Heart right ventricle (tissue), 16 donors: ENCODE results near the gene DNAH8. TPM values are rescaled to one million over a fixed set of nuclear protein-coding genes. Genes with fewer than 3 reads are reported as not detected.
"Not testable (repeated sequence)": the region's sequence is repeated elsewhere in the genome, so short reads cannot be mapped to it uniquely, and the experiment has no call there.

Experiments used
- ATAC-seq, 8 donors: fragments of 200-7000 bp; cut with Tn5 transposase; one replicate each; pipeline ENCODE4 v1.9.1; 2020; ENCODE audit warnings: mild to moderate bottlenecking in 8 of 8, moderate library complexity in 8 of 8, moderate number of reproducible peaks in 1 of 8
- DNase-seq, 2 donors: peaks; one replicate each; pipeline ENCODE4 v3.0.0-alpha.2; 2020
- H3K27ac ChIP-seq, 10 donors: fragments of 200-600 bp; sonication (generic) in 2 of 10; one replicate each; pipeline versions ENCODE4 v1.5.0 to v1.8.0; 2020 to 2022; ENCODE audit warnings: mild to moderate bottlenecking in 3 of 10
- H3K27me3 ChIP-seq, 7 donors: fragments of 200-600 bp; one replicate each; pipeline ENCODE4 v1.8.0; 2021 to 2022; ENCODE audit warnings: mild to moderate bottlenecking in 2 of 7
- H3K36me3 ChIP-seq, 9 donors: fragments of 200-600 bp; sonication (generic) in 1 of 9; one replicate each; pipeline versions ENCODE4 v1.5.0 to v1.8.0; 2020 to 2022; ENCODE audit warnings: mild to moderate bottlenecking in 2 of 9
- H3K4me1 ChIP-seq, 9 donors: fragments of 200-600 bp; sonication (generic) in 1 of 9; one replicate each; pipeline versions ENCODE4 v1.5.0 to v1.8.0; 2020 to 2022; ENCODE audit warnings: mild to moderate bottlenecking in 4 of 9
- H3K4me3 ChIP-seq, 10 donors: fragments of 200-600 bp; sonication (generic) in 2 of 10; one replicate each; pipeline versions ENCODE4 v1.5.0 to v1.8.0; 2020 to 2022; ENCODE audit warnings: mild to moderate bottlenecking in 7 of 10, moderate library complexity in 2 of 10
- H3K9me3 ChIP-seq, 11 donors: fragments of 200-600 bp in 10 of 11; sonication (generic) in 2 of 11; one replicate each; pipeline versions ENCODE4 v1.5.0 to v1.8.0; 2013 to 2022; ENCODE audit warnings: mild to moderate bottlenecking in 2 of 11, control low read depth in 1 of 11, moderate library complexity in 1 of 11
- CTCF ChIP-seq, 9 donors: fragments of 200-600 bp; sonication (generic) in 2 of 9; IDR thresholded peaks; one replicate each; pipeline versions ENCODE4 v1.5.0 to v1.8.0; 2021 to 2022; ENCODE audit warnings: antibody characterized with exemption in 9 of 9, mild to moderate bottlenecking in 5 of 9, moderate library complexity in 1 of 9
- WGBS, 2 donors: extraction: QIAGEN DNeasy Blood & Tissue Kit; methylation state at CpG; one replicate each; pipeline ENCODE4 v1.1.7; 2013; ENCODE audit warnings: inconsistent platforms in 1 of 2; 5-methylcytosine and 5-hydroxymethylcytosine counted together
- intact Hi-C, 10 donors: fragments of 100-400 bp; cut with DNase I; formaldehyde crosslinking; loops; one replicate each; pipeline versions ENCODE4 v1.11.1 to v1.14.2; 2022
- polyA plus RNA-seq, 2 donors: library from polyadenylated mRNA; stranded (reverse); fragments of 200-250 nt; gene quantifications; one replicate each; pipeline ENCODE4 v1.2.3, GENCODE V29; 2013
- total RNA-seq, 10 donors: library from RNA; stranded (reverse); fragmentation: NEBNext Ultra II Directional in 3 of 10; extraction: Animal tissue kit (Norgen Biotek cat#: 25700) in 3 of 10; gene quantifications; one replicate each; pipeline versions ENCODE4 v1.2.1 to v1.2.4, GENCODE V29; 2021 to 2023
- donor health status: Arrhythmogenic right ventricular cardiomyopathy.
- donor health status: ischemic (EF 13 %, LVEDD 7.1; RV severe dilation, severe dysfunction).
- donor health status: healthy with polysubstance abuse.
- donor health status: DM: no; HTN: yes; CAD: no.
- donor health status: DM: no; HTN: no; CAD: no.
- donor health status: ischemic (EF 25% LVEDD 6.9; RV normal size, moderate dysfunction).
- donor health status: ischemic (EF 25% LVEDD 5.7; RV mildly dilated, moderate dysfunction).
- donor health status: healthy.
- donor health status: DM: yes; HTN: yes; CAD: no.
- donor health status: Ischemic cardiomyopathy.
- donor health status: ischemic (EF 35%, LVEDD 5.7; RV mildly dilated, moderate dysfunction).
- donor health status: nonischemic (EF 11% LVEDD 7.7; RV severe dilation, severe dysfunction).
- donor health status: DM: yes; HTN: yes; CAD: no.
- donor health status: PGD.
- donor health status: ischemic (EF 29% LVEDD 5.4; RV normal size, mild dysfunction).
- donor health status: nonischemic (EF 23%, LVEDD 6.1; RV moderate dilation, normal function).

Gene DNAH8
- total and polyA plus RNA-seq, 12 donors: 0.02 to 0.09 (median 0.03) TPM; not detected in 8

DNA sequence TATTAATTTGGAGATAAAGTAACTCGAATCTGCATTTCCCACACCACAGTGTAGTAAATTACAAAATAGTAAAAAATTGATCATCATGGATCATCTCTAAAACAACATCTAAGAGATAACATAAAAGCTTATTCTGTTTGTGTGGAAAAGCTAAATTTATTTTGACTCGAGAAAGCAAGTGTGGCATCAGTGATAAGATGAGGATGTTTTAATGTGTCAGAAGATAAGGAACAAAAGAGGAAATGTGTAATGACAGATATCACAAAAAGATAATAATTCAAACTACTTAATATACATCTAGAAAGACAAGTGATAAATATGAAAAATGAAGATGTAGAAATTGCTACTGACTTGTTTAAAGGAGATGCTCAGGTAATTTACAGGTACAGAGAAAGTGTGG is 74.1 kb downstream of the DNAH8 start:
- intact Hi-C loops: no loop called here
- Histone ChIP-seq H3K27ac (no peak overlapping the region), H3K9me3 (no peaks in the 10 kb centered on the region), H3K36me3 (no peaks in the 10 kb centered on the region), H3K4me3 (no peak overlapping the region), H3K27me3 (peaks cover 0 to 43% (median 11%) of the 10 kb centered on the region in 7 donors), H3K4me1 (no peaks in the 10 kb centered on the region)
- ATAC-seq (no peak), DNase-seq (no peak)
- no peak for TF ChIP-seq CTCF (IDR thresholded peaks at IDR 0.05)
- 24 to 50% methylated on average over 2 of the region's 2 CpGs for WGBS, 2 donors

DNA sequence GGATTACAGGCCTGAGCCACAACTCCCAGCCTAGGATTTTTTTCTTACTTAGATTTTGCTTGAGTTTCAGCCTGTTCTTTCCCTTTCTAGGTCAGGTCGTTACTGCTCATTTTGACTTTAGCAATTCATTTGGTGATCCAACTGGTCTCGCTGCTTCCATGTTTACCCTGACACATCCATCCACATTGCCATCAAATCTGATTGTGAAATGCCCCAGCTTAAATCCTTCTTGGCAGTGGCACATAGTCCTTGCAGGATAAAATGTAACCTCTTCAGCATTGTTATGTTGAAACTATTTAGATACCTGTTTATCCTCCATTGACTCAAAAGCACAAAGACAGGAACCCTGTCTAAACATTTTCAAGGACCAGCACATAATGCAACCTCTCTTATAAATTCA is 77.2 kb downstream of the DNAH8 start:
- ATAC-seq (no peak), DNase-seq (no peak)
- Histone ChIP-seq H3K36me3 (no peaks in the 10 kb centered on the region), H3K27ac (no peak overlapping the region), H3K4me1 (no peaks in the 10 kb centered on the region), H3K4me3 (no peak overlapping the region), H3K9me3 (no peaks in the 10 kb centered on the region), H3K27me3 (peaks cover 0 to 36% (median 15%) of the 10 kb centered on the region in 7 donors)
- WGBS, 2 donors: 86 to 94% methylated on average over 2 of the region's 2 CpGs
- TF ChIP-seq CTCF (IDR thresholded peaks at IDR 0.05): no peak
- intact Hi-C loops: no loop called here

- Histone ChIP-seq H3K9me3 (no peaks in the 10 kb centered on the region), H3K4me1 (no peaks in the 10 kb centered on the region), H3K36me3 (no peaks in the 10 kb centered on the region), H3K27ac (no peak overlapping the region), H3K27me3 (peaks cover 0 to 56% (median 30%) of the 10 kb centered on the region in 7 donors), H3K4me3 (no peak overlapping the region)
- TF ChIP-seq CTCF (IDR thresholded peaks at IDR 0.05): no peak
- ATAC-seq: no peak
- WGBS, 2 donors: 61 to 93% methylated on average over 3 of the region's 3 CpGs
- no peak for DNase-seq
- intact Hi-C loops: no loop called here
These were observed 79.6 kb downstream of the DNAH8 start for GRCh38 chr6:38794682-38795081.

GRCh38 chr6:38796006-38796405 is 80.9 kb downstream of the DNAH8 start:
- 47 to 73% methylated on average over 3 of the region's 3 CpGs for WGBS, 2 donors
- no peak for TF ChIP-seq CTCF (IDR thresholded peaks at IDR 0.05)
- Histone ChIP-seq H3K27ac (no peak overlapping the region), H3K9me3 (no peaks in the 10 kb centered on the region), H3K4me3 (no peak overlapping the region), H3K36me3 (no peaks in the 10 kb centered on the region), H3K4me1 (no peaks in the 10 kb centered on the region), H3K27me3 (peaks cover 0 to 58% (median 33%) of the 10 kb centered on the region in 7 donors)
- ATAC-seq (no peak), DNase-seq (no peak)
- intact Hi-C loops: no loop called here

- H3K4me3 ChIP-seq, H3K36me3 ChIP-seq, intact Hi-C loops, H3K27ac ChIP-seq, ATAC-seq, H3K9me3 ChIP-seq, H3K4me1 ChIP-seq, DNase-seq: not testable (repeated sequence)
- WGBS, 2 donors: 49 to 51% methylated on average over 9 of the region's 9 CpGs
- peaks cover 0 to 62% (median 34%) of the 10 kb centered on the region in 7 donors for H3K27me3 ChIP-seq
These were observed 81.3 kb downstream of the DNAH8 start for GRCh38 chr6:38796437-38796836.
